ENCODE measurements around the gene WIPF1. TPM values are rescaled to one million over a fixed set of nuclear protein-coding genes. Genes with fewer than 3 reads are reported as not detected.

Gene WIPF1
- total and polyA plus RNA-seq, 2 of the 13 experiments (the other 11 are each of a cell fraction or from before 2014, with no cell fraction given) = 0.01 TPM; not detected in 1

GRCh38 chr2:174510583-174511189 is 86.9 kb downstream of the WIPF1 start (continued):
- TF ChIP-seq SP1 (IDR thresholded peaks at IDR 0.05) (no peak), SP1 (CRISPR knock-in tag; IDR thresholded peaks at IDR 0.05) (no peak), EHMT2 (IDR thresholded peaks at IDR 0.05; ENCODE audit: borderline replicate concordance, low read depth, low read length) (no peak), HOXA5 (CRISPR knock-in tag; IDR thresholded peaks at IDR 0.05) (no peak), ZNF280D (CRISPR knock-in tag; IDR thresholded peaks at IDR 0.05) (peak; percentile 84), YEATS4 (CRISPR knock-in tag; IDR thresholded peaks at IDR 0.05; ENCODE audit: borderline replicate concordance) (no peak), ZNF891 (CRISPR knock-in tag; IDR thresholded peaks at IDR 0.05) (no peak), ZBTB20 (CRISPR knock-in tag; IDR thresholded peaks at IDR 0.05; ENCODE audit: borderline replicate concordance, low read depth) (no peak), PCBP2 (optimal IDR thresholded peaks at IDR 0.05; ENCODE audit: low read depth, low read length, poor library complexity, severe bottlenecking) (no peak), KAT8 (CRISPR knock-in tag; IDR thresholded peaks at IDR 0.05) (no peak), PHF21A (CRISPR knock-in tag; IDR thresholded peaks at IDR 0.05) (no peak), ZSCAN12 (CRISPR knock-in tag; IDR thresholded peaks at IDR 0.05) (no peak), ZFP36L2 (CRISPR knock-in tag; IDR thresholded peaks at IDR 0.05) (no peak), TBX3 (IDR thresholded peaks at IDR 0.05; ENCODE audit: borderline replicate concordance) (no peak), TOPORS (CRISPR knock-in tag; IDR thresholded peaks at IDR 0.05) (peak; percentile 88)
- TF ChIP-seq, protein P1, sequence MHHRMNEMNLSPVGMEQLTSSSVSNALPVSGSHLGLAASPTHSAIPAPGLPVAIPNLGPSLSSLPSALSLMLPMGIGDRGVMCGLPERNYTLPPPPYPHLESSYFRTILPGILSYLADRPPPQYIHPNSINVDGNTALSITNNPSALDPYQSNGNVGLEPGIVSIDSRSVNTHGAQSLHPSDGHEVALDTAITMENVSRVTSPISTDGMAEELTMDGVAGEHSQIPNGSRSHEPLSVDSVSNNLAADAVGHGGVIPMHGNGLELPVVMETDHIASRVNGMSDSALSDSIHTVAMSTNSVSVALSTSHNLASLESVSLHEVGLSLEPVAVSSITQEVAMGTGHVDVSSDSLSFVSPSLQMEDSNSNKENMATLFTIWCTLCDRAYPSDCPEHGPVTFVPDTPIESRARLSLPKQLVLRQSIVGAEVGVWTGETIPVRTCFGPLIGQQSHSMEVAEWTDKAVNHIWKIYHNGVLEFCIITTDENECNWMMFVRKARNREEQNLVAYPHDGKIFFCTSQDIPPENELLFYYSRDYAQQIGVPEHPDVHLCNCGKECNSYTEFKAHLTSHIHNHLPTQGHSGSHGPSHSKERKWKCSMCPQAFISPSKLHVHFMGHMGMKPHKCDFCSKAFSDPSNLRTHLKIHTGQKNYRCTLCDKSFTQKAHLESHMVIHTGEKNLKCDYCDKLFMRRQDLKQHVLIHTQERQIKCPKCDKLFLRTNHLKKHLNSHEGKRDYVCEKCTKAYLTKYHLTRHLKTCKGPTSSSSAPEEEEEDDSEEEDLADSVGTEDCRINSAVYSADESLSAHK (CRISPR knock-in tag; IDR thresholded peaks at IDR 0.05; ENCODE audit: borderline replicate concordance) = no peak
- TF ChIP-seq, protein P2, sequence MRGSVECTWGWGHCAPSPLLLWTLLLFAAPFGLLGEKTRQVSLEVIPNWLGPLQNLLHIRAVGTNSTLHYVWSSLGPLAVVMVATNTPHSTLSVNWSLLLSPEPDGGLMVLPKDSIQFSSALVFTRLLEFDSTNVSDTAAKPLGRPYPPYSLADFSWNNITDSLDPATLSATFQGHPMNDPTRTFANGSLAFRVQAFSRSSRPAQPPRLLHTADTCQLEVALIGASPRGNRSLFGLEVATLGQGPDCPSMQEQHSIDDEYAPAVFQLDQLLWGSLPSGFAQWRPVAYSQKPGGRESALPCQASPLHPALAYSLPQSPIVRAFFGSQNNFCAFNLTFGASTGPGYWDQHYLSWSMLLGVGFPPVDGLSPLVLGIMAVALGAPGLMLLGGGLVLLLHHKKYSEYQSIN (CRISPR knock-in tag; IDR thresholded peaks at IDR 0.05; ENCODE audit: borderline replicate concordance) = no peak
